Stimulated activated CD8-positive, alpha-beta memory T cell treated with anti-CD3 and anti-CD28 coated beads, Interleukin-15, amount 100 ng/mL, for 24 hours (primary cell): ENCODE results near the gene HNRNPA1L2.
"Not testable (repeated sequence)": the region's sequence is repeated elsewhere in the genome, so short reads cannot be mapped to it uniquely, and the experiment has no call there.

Experiments used
- DNase-seq: peaks from one replicate; pipeline ENCODE4 v3.0.0-alpha.2; 2020; ENCODE audit warnings: low read depth

The HNRNPA1L2 gene

GRCh38 chr13:52642131-52642530, at the start of gene HNRNPA1L2:
TSS of gene HNRNPA1L2 (plus strand) at chr13:52642431. CDS start at chr13:52642493, 62 bp downstream.
- no peak for DNase-seq

- not testable (repeated sequence) for DNase-seq
Observed at GRCh38 chr13:52593175-52593574, 49.1 kb upstream of the HNRNPA1L2 start.

GRCh38 chr13:52593812-52594211, 48.4 kb upstream of the HNRNPA1L2 start:
- DNase-seq, result not testable (repeated sequence)

DNA sequence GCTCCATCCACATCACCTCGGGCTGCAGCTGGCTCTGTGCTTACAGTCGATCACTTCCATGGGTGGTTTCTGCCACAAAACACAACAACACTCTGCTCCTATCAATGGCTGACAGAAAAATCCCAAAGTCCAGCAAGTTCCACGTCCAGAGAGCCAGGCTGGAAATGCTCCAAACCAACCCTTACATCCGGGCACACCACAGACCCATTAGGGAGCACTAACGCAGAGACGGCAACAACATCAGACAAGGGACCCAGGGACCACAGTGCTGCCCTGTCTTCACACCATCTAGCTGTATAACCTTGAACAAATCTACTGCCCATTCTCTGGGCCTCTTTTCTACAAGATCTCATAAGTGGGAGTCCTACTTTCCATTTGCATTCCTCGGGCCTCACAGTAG, 47.9 kb upstream of the HNRNPA1L2 start:
- not testable (repeated sequence) for DNase-seq

- no peak for DNase-seq
Observed at GRCh38 chr13:52597676-52598075, 44.6 kb upstream of the HNRNPA1L2 start.

DNA sequence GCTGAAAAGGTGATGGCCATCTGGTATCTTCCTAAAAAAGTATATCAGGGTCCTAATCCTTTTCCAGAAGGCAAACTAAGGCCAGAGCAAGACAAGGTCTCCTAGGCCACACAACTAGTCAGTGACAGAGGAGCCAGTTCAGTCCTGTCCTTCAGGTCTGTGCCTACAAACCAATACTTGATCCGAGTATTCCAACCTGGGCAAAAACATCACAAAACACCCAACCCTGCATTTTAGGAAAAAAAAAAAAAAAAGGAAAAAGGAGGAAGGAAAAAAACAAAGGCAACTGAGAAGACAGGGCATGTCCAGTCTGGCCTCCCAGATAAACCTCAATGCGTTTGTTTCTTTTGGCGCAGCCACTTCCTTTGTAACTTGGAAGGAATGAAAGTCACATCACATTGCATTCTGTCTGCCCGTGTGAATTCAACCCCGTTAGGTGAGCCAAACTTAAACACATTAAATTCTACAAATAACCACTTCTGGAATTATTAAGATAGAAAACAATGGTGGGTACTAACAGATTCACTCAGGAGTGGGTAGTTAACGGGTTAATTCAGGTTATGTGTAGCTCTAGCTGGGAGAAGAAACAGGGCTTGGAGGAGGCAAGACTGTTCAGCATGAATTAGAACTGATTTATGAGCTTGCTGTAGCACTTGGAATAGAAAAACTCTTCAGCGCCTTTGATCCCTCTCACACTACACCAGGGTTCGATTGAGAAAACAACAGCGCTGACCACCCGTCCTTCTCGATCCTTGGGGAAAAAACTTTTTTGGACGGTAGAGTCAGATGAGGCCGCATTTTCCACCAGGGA, 43.0 kb upstream of the HNRNPA1L2 start:
- no peak for DNase-seq

DNA sequence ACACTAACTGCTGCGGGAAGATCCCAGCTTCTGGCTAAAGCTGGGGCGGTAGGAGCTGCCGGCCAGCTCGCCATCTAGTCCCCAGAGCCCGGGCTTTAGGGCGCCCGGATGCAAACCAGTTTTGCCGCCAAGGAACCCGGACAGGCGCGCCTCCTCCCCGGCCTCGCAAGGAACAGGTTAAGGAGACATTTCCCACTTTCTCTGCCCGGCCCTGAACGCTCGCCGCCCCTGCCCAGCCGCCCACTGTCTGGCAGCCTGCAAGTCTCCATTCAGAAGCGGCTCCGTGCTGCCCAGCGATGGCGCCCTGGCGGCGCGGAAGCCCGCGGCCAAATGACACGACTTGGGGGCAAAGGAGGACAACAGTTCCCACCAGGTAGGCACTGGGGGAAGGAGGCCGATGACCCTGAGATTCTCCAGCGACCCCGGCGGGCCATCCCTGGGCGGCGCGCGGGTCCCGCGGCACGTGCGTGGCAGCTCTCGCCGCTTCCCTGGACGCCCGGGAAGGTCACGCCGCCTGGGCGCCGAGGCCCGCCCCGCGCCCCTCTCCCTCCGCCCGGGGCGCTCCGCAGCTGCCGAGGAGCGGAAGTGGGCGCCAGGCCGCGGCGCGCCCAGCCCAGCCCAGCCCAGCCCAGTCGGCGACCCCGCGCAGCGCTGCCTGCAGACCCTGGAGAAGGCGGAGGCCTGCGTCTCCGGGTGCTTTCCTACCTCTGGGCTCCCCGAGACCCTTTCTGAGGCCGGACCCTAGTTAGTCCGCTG, 42.2 kb upstream of the HNRNPA1L2 start:
- no peak for DNase-seq

- DNase-seq, result no peak
Observed at GRCh38 chr13:52600666-52601065, 41.6 kb upstream of the HNRNPA1L2 start.

DNA sequence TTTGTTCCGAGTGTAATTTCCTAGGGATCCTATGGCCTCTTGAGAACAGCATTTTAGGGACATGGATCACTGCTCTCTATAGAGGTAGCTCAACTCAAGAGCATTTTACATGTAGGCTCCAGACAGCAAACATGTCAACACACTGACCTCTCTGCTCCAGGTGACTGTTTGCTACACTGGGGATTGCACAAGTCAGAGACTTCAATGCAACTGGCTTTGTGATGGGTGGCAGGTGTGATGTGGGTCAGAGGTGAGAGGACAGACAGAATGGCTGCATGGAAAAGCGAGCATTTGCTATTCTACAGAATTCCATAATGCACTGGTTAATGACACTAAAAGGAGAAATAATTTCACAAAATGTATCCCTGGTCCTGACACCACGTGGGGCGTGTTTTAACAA, 38.9 kb upstream of the HNRNPA1L2 start:
- not testable (repeated sequence) for DNase-seq

DNA sequence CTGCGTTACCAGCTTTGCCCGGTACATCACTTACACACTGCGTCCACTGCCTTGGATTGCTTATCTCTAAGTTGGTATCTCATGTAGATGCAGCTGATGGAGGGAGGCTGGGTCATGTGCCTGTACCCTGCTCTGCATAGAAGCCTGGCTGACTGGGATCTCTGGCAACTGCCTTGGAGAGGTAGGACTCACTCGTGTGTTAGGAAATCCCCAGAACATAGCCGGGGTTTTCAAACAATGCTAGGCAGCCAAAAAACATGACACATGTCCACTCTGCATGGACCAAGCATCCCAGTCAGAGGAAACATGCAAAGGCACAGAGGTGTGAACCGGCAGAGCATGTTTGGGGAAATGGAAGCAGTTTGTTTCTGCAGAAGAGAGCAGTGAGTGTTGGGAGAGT, 36.1 kb upstream of the HNRNPA1L2 start:
- DNase-seq, result not testable (repeated sequence)

DNA sequence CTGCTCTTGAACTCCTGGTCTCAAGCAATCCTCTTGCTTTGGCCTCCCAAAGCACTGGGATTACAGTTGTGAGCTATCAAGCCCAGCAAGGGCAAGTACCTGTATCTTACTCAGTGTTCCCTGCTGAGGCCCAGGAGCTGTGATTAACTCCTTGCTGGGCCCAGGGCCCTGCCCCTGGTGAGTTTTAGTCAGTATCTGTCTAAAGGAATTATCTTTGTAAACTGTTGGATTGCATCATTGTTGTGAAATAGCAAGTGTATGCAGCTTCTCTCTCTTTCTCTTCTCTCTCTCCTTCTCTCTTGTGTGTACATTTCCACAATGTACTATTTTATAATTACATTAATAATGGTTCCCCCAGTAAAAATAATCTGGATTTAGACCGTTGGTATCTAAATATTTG, 35.4 kb upstream of the HNRNPA1L2 start:
- not testable (repeated sequence) for DNase-seq

- not testable (repeated sequence) for DNase-seq
Observed at GRCh38 chr13:52608184-52608583, 34.0 kb upstream of the HNRNPA1L2 start.

DNA sequence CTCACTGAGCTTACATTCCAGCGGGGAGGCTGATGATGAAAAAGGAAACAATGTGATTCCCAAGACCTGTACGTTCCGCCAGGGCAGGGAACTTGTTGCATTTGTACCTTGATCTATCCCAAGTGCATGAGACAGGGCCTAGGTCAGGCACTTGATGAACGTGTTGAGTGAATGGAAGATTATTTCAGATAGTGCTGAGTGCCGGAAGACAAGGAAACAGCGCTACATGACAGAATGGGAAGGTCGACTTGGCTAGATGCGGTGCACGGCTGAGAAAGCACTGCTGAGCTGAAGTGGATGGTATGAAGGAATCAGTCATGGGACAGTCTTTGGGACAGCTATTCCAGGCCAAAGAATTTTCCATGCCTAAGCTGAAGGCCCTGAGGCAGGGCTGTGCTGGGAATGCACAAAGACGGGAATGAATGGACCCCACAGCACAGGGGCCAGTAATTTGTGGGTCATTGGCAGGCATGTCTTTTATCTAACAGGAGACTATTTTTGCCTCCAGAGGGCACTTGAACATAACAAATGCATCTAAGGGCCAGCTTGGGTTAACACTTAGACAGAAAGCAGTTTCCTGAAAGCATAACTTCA, 33.1 kb upstream of the HNRNPA1L2 start:
- not testable (repeated sequence) for DNase-seq

DNA sequence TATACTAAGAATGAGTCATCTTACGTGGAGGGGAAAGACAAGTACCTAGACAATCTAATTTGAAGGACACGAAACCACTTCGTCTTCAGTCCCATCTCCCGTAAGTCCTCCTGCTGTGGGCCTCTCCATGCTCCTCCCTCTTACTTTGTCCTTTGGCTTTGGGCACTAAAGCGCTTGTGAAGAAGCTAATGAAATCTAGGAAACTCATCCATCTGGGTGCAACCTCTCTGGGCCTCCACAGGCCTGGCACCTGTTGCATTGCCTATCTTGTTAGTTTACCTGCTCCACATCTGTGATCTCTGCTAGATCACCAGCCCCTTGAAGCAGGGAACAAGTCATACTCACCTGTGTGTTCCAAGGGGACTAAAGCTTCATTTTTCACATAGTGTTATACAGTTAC, 32.1 kb upstream of the HNRNPA1L2 start:
- DNase-seq, result not testable (repeated sequence)

DNA sequence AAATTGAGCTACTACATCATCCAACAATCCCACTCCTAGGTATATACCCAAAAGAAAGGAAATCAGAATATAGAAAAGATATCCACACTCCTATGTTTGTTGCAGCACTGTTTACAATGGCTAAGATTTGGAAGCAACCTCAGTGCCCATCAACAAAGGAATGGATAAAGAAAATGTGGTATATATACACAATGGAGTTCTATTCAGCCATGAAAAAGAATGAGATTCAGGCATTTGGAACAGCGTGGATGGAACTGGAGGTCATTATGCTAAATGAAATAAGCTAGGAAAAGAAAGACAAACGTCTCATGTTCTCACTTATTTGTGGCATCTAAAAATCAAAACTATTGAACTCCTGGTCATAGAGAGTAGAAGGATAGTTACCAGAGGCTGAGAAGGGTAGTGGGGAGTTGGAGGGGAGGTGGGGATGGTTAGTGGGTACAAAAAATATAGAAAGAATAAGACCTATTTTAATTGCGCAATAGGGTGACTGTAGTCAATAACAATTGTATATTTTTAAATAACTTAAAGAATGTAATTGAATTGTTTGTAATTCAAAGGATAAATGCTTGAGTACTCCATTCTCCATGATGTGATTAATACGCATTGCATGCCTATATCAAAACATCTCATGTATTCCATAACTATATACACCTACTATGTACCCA, 27.0 kb upstream of the HNRNPA1L2 start:
- no peak for DNase-seq

DNA sequence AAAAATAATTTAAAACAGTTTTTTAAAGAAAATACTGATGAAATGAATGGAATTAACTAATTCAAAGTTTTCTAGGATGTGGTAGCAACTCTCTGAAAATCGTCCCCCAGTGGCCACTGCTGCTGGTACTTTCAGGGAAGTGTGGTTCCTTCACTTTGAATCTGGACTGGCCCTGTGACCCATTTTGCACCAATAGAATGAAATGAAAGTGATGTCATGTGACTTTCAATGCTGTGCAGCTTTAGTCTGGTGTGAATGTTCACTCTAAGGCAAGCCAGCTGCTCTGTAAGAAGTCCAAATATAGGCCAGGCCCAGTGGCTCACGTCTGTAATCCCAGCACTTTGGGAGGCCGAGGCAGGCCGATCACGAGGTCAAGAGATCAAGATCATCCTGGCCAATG, 26.4 kb upstream of the HNRNPA1L2 start:
- no peak for DNase-seq

DNA sequence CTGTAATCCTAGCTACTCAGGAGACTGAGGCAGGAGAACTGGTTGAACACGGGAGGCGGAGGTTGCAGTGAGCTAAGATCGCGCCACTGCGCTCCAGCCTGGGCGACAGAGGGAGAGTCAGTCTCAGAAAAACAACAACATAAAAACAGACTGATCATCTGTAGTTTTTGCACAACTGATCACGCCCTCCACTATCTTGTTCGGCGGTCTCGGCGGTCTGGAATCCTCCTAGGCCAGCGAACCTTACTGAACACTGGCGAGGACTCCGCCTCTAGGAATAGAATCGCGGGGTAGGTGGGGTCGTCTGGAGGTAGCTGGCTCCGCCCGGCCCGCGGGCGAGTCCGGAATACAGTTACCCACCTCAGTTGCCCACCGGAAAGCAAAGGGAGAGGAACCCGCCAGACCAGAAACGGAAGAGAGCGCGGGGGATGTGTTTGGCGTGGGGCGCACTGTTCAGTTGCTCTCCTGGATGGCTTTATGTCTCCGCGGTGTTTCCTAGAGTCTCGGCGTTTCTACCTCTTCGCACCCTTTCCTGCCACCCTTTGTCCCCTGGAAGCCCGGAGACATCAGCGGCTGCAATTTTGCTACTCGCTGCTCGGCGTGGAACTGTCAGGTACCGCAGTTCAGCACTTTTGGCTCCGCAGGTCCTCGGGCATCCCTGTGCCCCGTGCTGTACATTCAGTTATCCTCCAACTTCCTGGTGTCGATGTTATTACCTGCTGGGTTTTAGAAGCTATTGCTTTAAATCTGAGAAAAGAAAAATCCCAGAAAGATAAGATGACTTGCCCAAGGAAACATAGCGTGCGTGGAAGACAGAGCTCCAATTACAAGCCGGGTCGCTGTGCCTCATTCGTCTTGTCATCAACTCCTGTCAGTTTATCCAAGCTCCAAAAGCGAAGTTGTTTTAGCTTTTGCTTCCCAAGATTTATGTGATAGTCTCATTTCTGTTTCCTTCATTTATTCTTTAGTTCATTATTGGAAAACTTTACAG, 24.9 kb upstream of the HNRNPA1L2 start:
- peak; percentile 56 for DNase-seq

DNA sequence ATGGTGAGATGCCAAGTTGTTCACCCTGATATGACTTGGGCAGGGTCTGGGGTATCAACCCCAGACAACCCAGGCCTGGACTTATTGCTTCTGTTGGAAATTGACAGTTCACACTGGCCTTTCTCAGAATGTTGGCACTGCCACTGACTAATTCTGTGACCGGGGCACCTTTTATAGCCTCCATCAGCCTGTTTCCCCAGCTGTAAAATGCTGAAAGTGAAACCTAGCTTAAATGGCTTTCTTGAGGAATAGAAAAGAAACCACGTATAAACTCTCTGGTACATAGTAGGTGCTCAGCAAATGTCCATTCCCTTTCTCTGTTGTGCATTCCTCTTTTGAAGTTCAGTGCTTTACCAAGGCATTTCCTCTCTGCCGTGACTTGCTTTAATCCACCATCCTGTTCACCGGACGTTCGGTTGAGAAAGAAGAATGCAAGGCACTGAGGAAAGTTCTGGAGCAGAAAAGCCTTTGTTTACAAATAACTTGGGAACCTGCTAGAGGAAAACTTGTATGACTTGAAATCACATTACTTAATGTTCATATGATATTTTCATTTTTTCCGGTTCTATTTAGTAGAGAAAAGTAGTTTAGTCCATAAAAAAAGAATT, 11.0 kb upstream of the HNRNPA1L2 start:
- DNase-seq, result not testable (repeated sequence)

DNA sequence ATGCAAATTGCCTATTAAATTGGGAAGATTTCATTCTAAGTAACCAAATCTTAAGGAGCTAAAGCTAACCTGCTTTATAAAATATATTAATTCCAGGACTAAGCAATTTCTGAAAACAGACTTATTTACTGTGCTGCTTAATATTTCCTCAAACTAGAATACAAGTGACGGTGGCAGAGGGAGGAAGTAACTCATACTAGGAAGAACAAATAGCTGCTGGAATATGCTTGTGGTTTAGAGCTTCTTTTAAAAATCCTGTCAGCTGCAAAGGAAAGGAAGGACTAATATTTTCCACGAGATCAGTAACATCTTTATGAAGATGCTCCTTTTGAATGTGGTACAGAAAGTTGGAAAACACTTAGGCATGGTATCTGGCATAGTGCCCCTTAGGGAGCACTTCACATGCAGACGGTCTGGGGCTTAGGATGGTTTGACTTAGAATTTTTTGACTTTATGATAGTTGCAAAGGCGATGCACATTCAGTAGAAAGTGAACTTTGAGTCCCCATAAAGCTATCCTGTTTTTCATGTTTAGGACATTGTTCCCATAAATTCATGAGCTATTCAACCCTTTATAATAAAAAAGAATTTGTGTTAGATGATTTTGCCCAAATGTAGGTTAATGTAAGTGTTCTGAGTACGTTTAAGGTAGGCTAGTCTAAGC, 3.4 kb upstream of the HNRNPA1L2 start:
- no peak for DNase-seq

DNA sequence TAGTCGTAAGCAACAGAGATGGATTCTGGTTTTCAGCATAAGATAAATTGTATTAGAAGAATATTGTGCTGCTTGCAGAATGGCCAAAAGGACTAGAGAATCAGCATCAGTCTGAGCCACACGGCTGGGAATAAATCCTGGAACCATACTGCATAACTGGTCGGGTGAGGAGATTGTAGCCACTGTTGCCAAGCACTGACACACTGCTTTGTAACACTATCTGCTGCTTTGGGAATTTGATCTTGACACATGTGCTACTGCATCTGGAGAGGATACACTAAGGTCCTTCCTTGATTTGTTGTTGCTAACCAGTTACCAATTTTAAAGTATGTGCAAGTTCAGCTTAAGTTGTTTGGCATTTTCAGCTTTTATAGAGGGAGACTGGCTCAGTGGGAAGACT, 1.9 kb downstream of the HNRNPA1L2 start:
- DNase-seq, result no peak
